NCI-H1048 (cell line): Measurements from ENCODE around the gene C11orf87.

Source experiments
- DNase-seq: peaks from one replicate; lab custom pipeline; 2025; lab: John Stamatoyannopoulos, UW

C11orf87 gene

GRCh38 chr11:109443052-109443451 is 21.1 kb downstream of the C11orf87 start:
- DNase-seq, result no peak

GRCh38 chr11:109454857-109455256 is 32.9 kb downstream of the C11orf87 start:
- no peak for DNase-seq
